H1 (cell line): ENCODE measurements around the gene ZNF407. TPM values are rescaled to one million over a fixed set of nuclear protein-coding genes. Genes with fewer than 3 reads are reported as not detected.

ENCODE experiments used
- CTCF ChIA-PET: fragments of 300-600 bp; sonication (Branson Sonifier 250); formaldehyde crosslinking; loops from one replicate; lab custom pipeline; 2021; ENCODE audit not compliant: partially characterized antibody; lab: Charles Lee
- POLR2A ChIA-PET: fragments of 300-600 bp; sonication (Branson Sonifier 250); formaldehyde crosslinking; loops from one replicate; lab custom pipeline; 2021; ENCODE audit warnings: inconsistent platforms; ENCODE audit not compliant: partially characterized antibody; lab: Charles Lee
- DNase-seq, 2 experiments: peaks; one replicate each; pipeline versions ENCODE4 v3.0.0 to v3.0.0-alpha.2; 2010 to 2022; ENCODE audit warnings: low spot score in 2 of 2, low read depth in 1 of 2, mixed read lengths in 1 of 2
- FAIRE-seq: peaks from 2 replicates; lab custom pipeline; 2011; peaks lifted over from hg19 to GRCh38; lab: Jason Lieb, UNC
- H2AFZ ChIP-seq: 2 replicates; pipeline ENCODE4 v1.8.1; 2012; ENCODE audit warnings: low read length, inconsistent platforms
- H2AK5ac ChIP-seq: 2 replicates; pipeline ENCODE4 v1.6.1; 2013; ENCODE audit warnings: low read depth, low read length
- H2BK120ac ChIP-seq: replicated peaks from 2 replicates; pipeline ENCODE3; 2013; ENCODE audit warnings: low read depth, low read length, inconsistent platforms
- H2BK12ac ChIP-seq: 2 replicates; pipeline ENCODE4 v1.6.1; 2013; ENCODE audit warnings: low read depth, low read length
- H2BK15ac ChIP-seq: 2 replicates; pipeline ENCODE4 v1.6.1; 2013; ENCODE audit warnings: low read length
- H2BK20ac ChIP-seq: 2 replicates; pipeline ENCODE4 v1.6.1; 2013; ENCODE audit warnings: low read length
- H2BK5ac ChIP-seq: 2 replicates; pipeline ENCODE4 v1.6.1; 2013; ENCODE audit warnings: low read depth, low read length
- H3K14ac ChIP-seq: 2 replicates; pipeline ENCODE4 v1.6.1; 2013; ENCODE audit warnings: inconsistent platforms; ENCODE audit not compliant: insufficient read length
- H3K18ac ChIP-seq: 2 replicates; pipeline ENCODE4 v1.6.1; 2013; ENCODE audit warnings: low read length; ENCODE audit errors: extremely low read depth
- H3K23ac ChIP-seq: 2 replicates; pipeline ENCODE4 v1.6.1; 2013; ENCODE audit warnings: inconsistent platforms; ENCODE audit not compliant: insufficient read length
- H3K23me2 ChIP-seq: 2 replicates; pipeline ENCODE4 v1.6.1; 2013; ENCODE audit warnings: low read depth, low read length
- H3K27ac ChIP-seq: 2 replicates; pipeline ENCODE4 v1.6.1; 2011; ENCODE audit warnings: low read depth, low read length, inconsistent platforms
- H3K27me3 ChIP-seq, 4 experiments: replicated peaks in 1 of 4; 1 replicate in 1 of 4; 2 replicates in 3 of 4; pipeline versions ENCODE4 v1.6.1 to v1.8.1; 2011 to 2013; ENCODE audit warnings: low read length in 3 of 4, mild to moderate bottlenecking in 3 of 4, inconsistent platforms in 2 of 4, mixed read lengths in 2 of 4, moderate library complexity in 1 of 4; ENCODE audit not compliant: control insufficient read depth in 3 of 4, insufficient read depth in 3 of 4; ENCODE audit errors: extremely low read depth in 1 of 4
- H3K36me3 ChIP-seq, 4 experiments: 2 replicates each; pipeline versions ENCODE4 v1.6.1 to v1.8.1; 2011 to 2013; ENCODE audit warnings: mild to moderate bottlenecking in 4 of 4, low read length in 3 of 4, moderate library complexity in 2 of 4, control low read depth in 1 of 4, inconsistent platforms in 1 of 4; ENCODE audit not compliant: insufficient read depth in 4 of 4, control insufficient read depth in 2 of 4
- H3K4ac ChIP-seq: replicated peaks from 2 replicates; pipeline ENCODE3; 2013; ENCODE audit warnings: low read length, low read depth, mixed read lengths, inconsistent platforms; ENCODE audit not compliant: insufficient read length
- H3K4me1 ChIP-seq, 4 experiments: replicated peaks in 1 of 4; 1 replicate in 1 of 4; 2 replicates in 3 of 4; pipeline versions ENCODE4 v1.6.1 to v1.8.1; 2011 to 2013; ENCODE audit warnings: low read length in 3 of 4, inconsistent platforms in 2 of 4, mixed read lengths in 1 of 4; ENCODE audit not compliant: insufficient read depth in 4 of 4, control insufficient read depth in 3 of 4
- H3K4me2 ChIP-seq, 2 experiments: 2 replicates each; pipeline versions ENCODE4 v1.6.1 to v1.8.1; 2011 to 2013; ENCODE audit warnings: low read depth in 2 of 2, low read length in 2 of 2, control low read depth in 1 of 2, inconsistent platforms in 1 of 2, mild to moderate bottlenecking in 1 of 2; ENCODE audit not compliant: insufficient read depth in 1 of 2
- H3K4me3 ChIP-seq, 4 experiments: fragments of 200-600, 300-600 bp in 1 of 4; sonication (generic), shearing (Covaris generic), sonication (Bioruptor Twin) in 1 of 4; 2 replicates each; pipeline versions ENCODE4 v1.5.1 to v1.8.1; 2011 to 2016; ENCODE audit warnings: low read length in 4 of 4, low read depth in 3 of 4, control low read depth in 2 of 4, inconsistent platforms in 2 of 4, mild to moderate bottlenecking in 2 of 4, mixed read lengths in 1 of 4, moderate library complexity in 1 of 4; ENCODE audit not compliant: insufficient read depth in 2 of 4; ENCODE audit errors: extremely low read depth in 1 of 4
- H3K56ac ChIP-seq: replicated peaks from 2 replicates; pipeline ENCODE3; 2013; ENCODE audit warnings: low read depth, mild to moderate bottlenecking, mixed read lengths, low read length, inconsistent platforms; ENCODE audit not compliant: insufficient read length
- H3K79me1 ChIP-seq: 2 replicates; pipeline ENCODE4 v1.6.1; 2013; ENCODE audit warnings: low read depth, low read length, control low read depth
- H3K79me2 ChIP-seq, 2 experiments: 2 replicates each; pipeline versions ENCODE4 v1.6.1 to v1.8.1; 2012 to 2013; ENCODE audit warnings: low read length in 2 of 2, mild to moderate bottlenecking in 2 of 2, inconsistent platforms in 1 of 2; ENCODE audit not compliant: insufficient read depth in 2 of 2, control insufficient read depth in 1 of 2
- H3K9ac ChIP-seq, 4 experiments: replicated peaks in 1 of 4; 1 replicate in 1 of 4; 2 replicates in 3 of 4; pipeline versions ENCODE4 v1.6.1 to v1.8.1; 2011 to 2013; ENCODE audit warnings: low read depth in 3 of 4, low read length in 3 of 4, control low read depth in 2 of 4, mild to moderate bottlenecking in 2 of 4, moderate library complexity in 2 of 4, inconsistent platforms in 1 of 4; ENCODE audit errors: extremely low read depth in 1 of 4
- H3K9me3 ChIP-seq, 2 experiments: 2 replicates each; pipeline versions ENCODE4 v1.6.1 to v1.8.1; 2012 to 2013; ENCODE audit warnings: mild to moderate bottlenecking in 2 of 2, moderate library complexity in 2 of 2, control low read depth in 1 of 2, inconsistent platforms in 1 of 2, low read depth in 1 of 2, low read length in 1 of 2, mixed read lengths in 1 of 2; ENCODE audit not compliant: insufficient read depth in 2 of 2
- H4K20me1 ChIP-seq, 2 experiments: replicated peaks in 1 of 2; 2 replicates each; pipeline versions ENCODE3 to v1.8.1; 2011 to 2013; ENCODE audit warnings: inconsistent platforms in 2 of 2, low read length in 2 of 2, mild to moderate bottlenecking in 1 of 2; ENCODE audit not compliant: insufficient read depth in 2 of 2, control insufficient read depth in 1 of 2
- H4K5ac ChIP-seq: 2 replicates; pipeline ENCODE4 v1.6.1; 2013; ENCODE audit warnings: low read length, low read depth, mixed read lengths, inconsistent platforms; ENCODE audit not compliant: insufficient read length
- H4K8ac ChIP-seq: 2 replicates; pipeline ENCODE4 v1.8.0; 2013; ENCODE audit warnings: mild to moderate bottlenecking, moderate library complexity, low read length, inconsistent platforms; ENCODE audit not compliant: insufficient read depth; ENCODE audit errors: extremely low read depth
- H4K91ac ChIP-seq: replicated peaks from 2 replicates; pipeline ENCODE3; 2013; ENCODE audit warnings: low read length, mixed read lengths, inconsistent platforms; ENCODE audit not compliant: insufficient read length
- CHD2 ChIP-seq: IDR thresholded peaks from 2 replicates; pipeline ENCODE4 v1.6.1; 2012; ENCODE audit warnings: low read length, improper control_type of control experiment
- MAFK ChIP-seq: IDR thresholded peaks from 2 replicates; pipeline ENCODE4 v1.6.1; 2012; ENCODE audit warnings: low read depth, mild to moderate bottlenecking, improper control_type of control experiment, low read length
- SAP30 ChIP-seq: fragments of 300-600 bp; sonication (generic); IDR thresholded peaks from 2 replicates; pipeline ENCODE4 v1.7.1; 2012; ENCODE audit warnings: low read length, moderate library complexity, mild to moderate bottlenecking, inconsistent platforms; ENCODE audit not compliant: insufficient read depth, insufficient replicate concordance
- TBP ChIP-seq: IDR thresholded peaks from 2 replicates; pipeline ENCODE4 v1.6.1; 2011; ENCODE audit warnings: low read depth, low read length, improper control_type of control experiment
- TEAD4 ChIP-seq: IDR thresholded peaks from 2 replicates; pipeline ENCODE4 v1.6.1; 2012; ENCODE audit warnings: low read depth, low read length, inconsistent platforms, mixed read lengths
- WGBS, 2 experiments: shearing (Covaris generic) in 1 of 2; methylation state at CpG; one replicate each; pipeline versions ENCODE4 v1.1.6 to v1.1.7; 2013 to 2015; ENCODE audit warnings: low lambda C conversion rate in 2 of 2, mixed read lengths in 2 of 2, inconsistent platforms in 1 of 2, low coverage in 1 of 2, missing lambda C conversion rate in 1 of 2; ENCODE audit not compliant: insufficient replicate concordance in 2 of 2, insufficient coverage in 1 of 2, insufficient read length in 1 of 2; ENCODE audit errors: extremely low coverage in 1 of 2, missing lambda C conversion rate in 1 of 2; 5-methylcytosine and 5-hydroxymethylcytosine counted together
- polyA plus RNA-seq, 7 experiments: library from polyadenylated mRNA; depleted of rRNA in 3 of 7; stranded (reverse) in 5 of 7; unstranded in 2 of 7; fragments of >200 nt in 5 of 7; fragments of 200-250 nt in 2 of 7; gene quantifications; 1 replicate in 5 of 7; 2 replicates in 1 of 7; 4 replicates in 1 of 7; pipeline versions ENCODE4 v1.2.1 to v1.2.3, GENCODE V29; 2011 to 2013; ENCODE audit warnings: missing spikeins in 2 of 7, mixed read lengths in 2 of 7
- total RNA-seq: library from RNA; stranded (reverse); fragmentation: NEBNext Ultra II Directional; extraction: Animal tissue kit (Norgen Biotek cat#: 25700); gene quantifications from 2 replicates; pipeline ENCODE4 v1.2.1, GENCODE V29; 2021
- TF ChIP-seq, protein P1 (sequence below): IDR thresholded peaks from 2 replicates; pipeline ENCODE4 v1.6.1; 2012; ENCODE audit warnings: inconsistent platforms

Gene ZNF407
- total and polyA plus RNA-seq, 2 of the 8 experiments (the other 6 are each of a cell fraction or from before 2014, with no cell fraction given): 1.5 to 6.8 TPM

- Histone ChIP-seq H2AFZ (no peak overlapping the region), H4K5ac (no peak overlapping the region), H3K4me3 (no peak overlapping the region), H4K20me1 (peaks cover 0 to 1% of the 10 kb centered on the region in 2 experiments), H4K8ac (no peak overlapping the region), H2BK120ac (no peak overlapping the region), H2BK20ac (no peak overlapping the region), H2BK15ac (no peak overlapping the region), H3K9me3 (no peaks in the 10 kb centered on the region), H3K56ac (no peak overlapping the region), H3K79me1 (no peaks in the 10 kb centered on the region), H3K27me3 (no peaks in the 10 kb centered on the region), H3K23ac (no peak overlapping the region), H3K9ac (no peak overlapping the region), H3K36me3 (no peaks in the 10 kb centered on the region), H2BK12ac (no peak overlapping the region), H3K4me1 (no peaks in the 10 kb centered on the region), H3K23me2 (no peaks in the 10 kb centered on the region), H3K4me2 (no peak overlapping the region), H3K27ac (no peak overlapping the region), H2AK5ac (no peak overlapping the region), H3K18ac (no peak overlapping the region), H3K14ac (no peak overlapping the region), H4K91ac (no peak overlapping the region), H2BK5ac (no peak overlapping the region), H3K79me2 (no peaks in the 10 kb centered on the region), H3K4ac (no peak overlapping the region)
- no peak for DNase-seq
- 90% methylated on average over 6 of the region's 6 CpGs; no CpG with 5 or more reads in 1 of the 2 experiments for WGBS, 2 experiments
- POLR2A ChIA-PET: no interaction called here
- no peak for FAIRE-seq
- TF ChIP-seq TBP: no peak
- no peak for TF ChIP-seq CHD2
- TF ChIP-seq MAFK: no peak
- TF ChIP-seq SAP30: no peak
- TF ChIP-seq, protein P1, sequence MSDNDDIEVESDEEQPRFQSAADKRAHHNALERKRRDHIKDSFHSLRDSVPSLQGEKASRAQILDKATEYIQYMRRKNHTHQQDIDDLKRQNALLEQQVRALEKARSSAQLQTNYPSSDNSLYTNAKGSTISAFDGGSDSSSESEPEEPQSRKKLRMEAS: no peak
- TF ChIP-seq TEAD4: no peak
- CTCF ChIA-PET: no interaction called here
These were observed 180.6 kb downstream of the ZNF407 start for GRCh38 chr18:74778191-74778847.
